Measurements from ENCODE around the gene WDFY2.

GRCh38 chr13:51682686-51683085 is 98.4 kb downstream of the WDFY2 start:
- TF ChIP-seq EZH2 (IDR thresholded peaks at IDR 0.05; ENCODE audit: low read length, unreplicated experiment) (no peak), CTCF (conservative IDR thresholded peaks at IDR 0.05; ENCODE audit: low read depth, low read length) (no peak)

Data from PC-3 (cell line).